Suprapubic skin (tissue), 4 donors: ENCODE measurements around the gene SOX12. TPM values are rescaled to one million over a fixed set of nuclear protein-coding genes. Genes with fewer than 3 reads are reported as not detected.
A peak's percentile ranks its signal among the peaks of the same experiment; 100 is the strongest.

Experiments used
- DNase-seq, 2 donors: peaks; one replicate each; pipeline ENCODE4 v3.0.0-alpha.2; 2019; ENCODE audit warnings: low spot score in 2 of 2
- H3K27ac ChIP-seq: fragments of 200-600 bp; sonication (generic); one replicate; pipeline ENCODE4 v1.5.1; 2019
- H3K27me3 ChIP-seq: fragments of 200-600 bp; sonication (generic); one replicate; pipeline ENCODE4 v1.5.1; 2019
- H3K36me3 ChIP-seq: fragments of 200-600 bp; sonication (generic); one replicate; pipeline ENCODE4 v1.5.1; 2019
- H3K4me1 ChIP-seq: fragments of 200-600 bp; sonication (generic); one replicate; pipeline ENCODE4 v1.5.1; 2019
- H3K4me3 ChIP-seq: fragments of 200-600 bp; sonication (generic); one replicate; pipeline ENCODE4 v1.5.1; 2019; ENCODE audit warnings: mild to moderate bottlenecking
- H3K9me3 ChIP-seq: fragments of 200-600 bp; sonication (generic); one replicate; pipeline ENCODE4 v1.5.1; 2019
- EP300 ChIP-seq: sonication (generic); formaldehyde crosslinking; IDR thresholded peaks from one replicate; pipeline ENCODE4 v1.6.1; 2017; ENCODE audit warnings: antibody characterized with exemption
- POLR2A ChIP-seq, 2 donors: fragments of 450-650 bp; IDR thresholded peaks; one replicate each; pipeline ENCODE4 v1.6.1; 2017; ENCODE audit warnings: antibody characterized with exemption in 2 of 2, mild to moderate bottlenecking in 2 of 2, moderate library complexity in 2 of 2
- POLR2AphosphoS5 ChIP-seq, 3 donors: sonication (generic); formaldehyde crosslinking; IDR thresholded peaks; one replicate each; pipeline ENCODE4 v1.6.1; 2017; ENCODE audit warnings: antibody characterized with exemption in 3 of 3
- WGBS: methylation state at CpG from one replicate; pipeline ENCODE4 v1.1.5; 2018; 5-methylcytosine and 5-hydroxymethylcytosine counted together
- total RNA-seq, 4 donors: library from RNA; depleted of rRNA; stranded (reverse); fragments of >200 nt; gene quantifications; one replicate each; pipeline ENCODE4 v1.1.0, GENCODE V29; 2016
- TF ChIP-seq, protein P1 (sequence below), 2 donors: fragments of 200-600 bp in 1 of 2; fragments of 450-650 bp in 1 of 2; sonication (generic) in 1 of 2; IDR thresholded peaks; one replicate each; pipeline ENCODE4 v1.5.1; 2016 to 2019; ENCODE audit warnings: antibody characterized with exemption in 2 of 2, mild to moderate bottlenecking in 1 of 2, moderate library complexity in 1 of 2

SOX12 gene
- total RNA-seq, 4 donors from 2014 or later = 5.4 to 6.5 (median 5.9) TPM

DNA sequence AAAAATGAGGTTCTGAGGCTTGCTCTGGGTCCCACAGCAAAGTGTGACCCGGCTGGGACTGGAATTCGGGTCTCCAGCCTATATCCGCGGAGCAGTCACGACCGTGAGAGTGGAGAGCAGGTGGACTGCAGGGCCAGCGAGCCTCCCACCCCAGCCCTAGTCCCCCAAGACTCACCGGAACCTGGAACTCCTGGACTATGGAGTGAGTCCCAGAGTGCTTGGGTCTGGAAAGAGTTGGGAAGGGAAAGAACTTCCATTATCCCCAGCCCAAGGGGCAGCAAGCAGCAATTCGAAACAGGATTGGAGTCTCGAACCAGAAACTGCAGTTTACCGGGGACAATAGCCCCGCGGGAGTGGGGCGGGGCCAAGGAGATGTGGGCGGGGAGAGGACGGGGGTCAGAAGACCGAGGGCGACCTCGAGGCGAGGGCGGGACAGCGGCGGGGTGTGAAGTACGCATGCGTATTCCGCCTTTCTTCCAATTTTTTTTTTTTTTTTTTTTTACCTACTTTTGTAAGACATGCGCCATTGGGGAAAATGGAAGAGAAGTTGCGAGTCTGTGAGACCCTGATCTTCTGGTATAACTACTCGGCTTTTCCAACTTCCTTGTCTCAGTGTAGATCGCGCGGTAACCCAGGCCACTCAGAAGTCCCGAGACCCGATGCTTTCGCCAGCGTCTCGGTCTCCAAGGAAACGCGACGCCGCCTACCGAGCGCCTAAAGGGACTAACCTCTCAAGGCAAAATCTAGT is 35.1 kb upstream of the SOX12 start, which contains the start of gene C20orf96:
C20orf96 (minus strand) TSS at position 667 of the 748 bp plus-strand sequence; CDS start at position 527, 140 bp downstream.
- no peaks in the 10 kb centered on the region for H3K9me3 ChIP-seq
- no peak for TF ChIP-seq POLR2A (IDR thresholded peaks at IDR 0.05)
- TF ChIP-seq, protein P1, sequence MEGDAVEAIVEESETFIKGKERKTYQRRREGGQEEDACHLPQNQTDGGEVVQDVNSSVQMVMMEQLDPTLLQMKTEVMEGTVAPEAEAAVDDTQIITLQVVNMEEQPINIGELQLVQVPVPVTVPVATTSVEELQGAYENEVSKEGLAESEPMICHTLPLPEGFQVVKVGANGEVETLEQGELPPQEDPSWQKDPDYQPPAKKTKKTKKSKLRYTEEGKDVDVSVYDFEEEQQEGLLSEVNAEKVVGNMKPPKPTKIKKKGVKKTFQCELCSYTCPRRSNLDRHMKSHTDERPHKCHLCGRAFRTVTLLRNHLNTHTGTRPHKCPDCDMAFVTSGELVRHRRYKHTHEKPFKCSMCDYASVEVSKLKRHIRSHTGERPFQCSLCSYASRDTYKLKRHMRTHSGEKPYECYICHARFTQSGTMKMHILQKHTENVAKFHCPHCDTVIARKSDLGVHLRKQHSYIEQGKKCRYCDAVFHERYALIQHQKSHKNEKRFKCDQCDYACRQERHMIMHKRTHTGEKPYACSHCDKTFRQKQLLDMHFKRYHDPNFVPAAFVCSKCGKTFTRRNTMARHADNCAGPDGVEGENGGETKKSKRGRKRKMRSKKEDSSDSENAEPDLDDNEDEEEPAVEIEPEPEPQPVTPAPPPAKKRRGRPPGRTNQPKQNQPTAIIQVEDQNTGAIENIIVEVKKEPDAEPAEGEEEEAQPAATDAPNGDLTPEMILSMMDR (IDR thresholded peaks at IDR 0.05) = peak in 1 of 2 donors; percentile 31
- no peaks in the 10 kb centered on the region for H3K27me3 ChIP-seq
- H3K27ac ChIP-seq = peak within 1 kb of the TSS; percentile 72
- peaks cover 13% of the 10 kb centered on the region for H3K4me1 ChIP-seq
- under 1% methylated on average over 43 of the region's 43 CpGs for WGBS
- peak within 1 kb of the TSS; percentile 61 for H3K4me3 ChIP-seq
- no peaks in the 10 kb centered on the region for H3K36me3 ChIP-seq
- peak; percentile 94 for DNase-seq

DNA sequence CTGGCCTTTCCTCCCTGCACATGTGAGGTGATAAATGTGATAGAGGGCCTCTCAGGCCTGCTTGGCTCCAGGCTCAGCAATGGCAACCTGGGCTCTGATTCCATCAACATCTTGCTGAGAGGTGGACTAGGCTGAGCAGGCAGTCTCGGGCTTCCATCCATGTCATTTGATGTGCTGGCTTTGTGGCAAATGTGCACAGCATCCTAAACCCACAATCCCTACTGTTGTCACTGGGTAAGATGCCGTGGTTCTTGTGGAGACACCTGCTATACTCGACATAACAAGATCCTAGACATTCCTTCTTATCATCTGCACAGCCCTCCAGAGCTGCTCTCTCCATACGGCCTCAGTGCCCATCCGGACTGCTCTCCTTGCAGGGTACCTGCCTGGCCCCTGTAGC is 30.8 kb upstream of the SOX12 start:
- no peak for DNase-seq
- H3K9me3 ChIP-seq = no peaks in the 10 kb centered on the region
- WGBS = 93% methylated on average over 5 of the region's 5 CpGs
- no peaks in the 10 kb centered on the region for H3K27me3 ChIP-seq
- peaks cover 35% of the 10 kb centered on the region for H3K4me1 ChIP-seq
- H3K36me3 ChIP-seq = no peaks in the 10 kb centered on the region
- no peak for TF ChIP-seq POLR2AphosphoS5 (IDR thresholded peaks at IDR 0.05)
- TF ChIP-seq POLR2A (IDR thresholded peaks at IDR 0.05) = no peak
- TF ChIP-seq, protein P1 (IDR thresholded peaks at IDR 0.05) = no peak
- TF ChIP-seq EP300 = no peak
- no peak overlapping the region for H3K27ac ChIP-seq
- no peak overlapping the region for H3K4me3 ChIP-seq

DNA sequence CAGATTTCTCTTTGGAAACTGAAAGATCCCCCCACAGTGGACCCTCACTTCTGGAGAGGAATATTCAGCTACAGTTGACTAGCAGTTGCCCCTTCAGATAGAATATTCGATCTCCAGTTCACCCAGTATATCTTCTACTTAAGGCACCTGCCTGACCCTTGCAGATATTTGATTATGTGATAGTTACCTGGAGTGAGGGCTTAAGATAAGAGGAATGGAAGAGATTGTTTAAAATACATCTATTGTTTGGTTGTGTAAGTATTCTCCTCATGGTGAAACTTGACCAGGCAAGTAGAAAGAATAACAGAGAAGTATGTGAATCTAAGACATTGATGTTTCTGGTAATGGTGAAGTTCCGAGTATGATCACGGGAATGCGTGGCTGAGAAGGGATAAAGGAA is 29.5 kb upstream of the SOX12 start:
- Histone ChIP-seq H3K4me1 (peaks cover 39% of the 10 kb centered on the region), H3K36me3 (no peaks in the 10 kb centered on the region), H3K27ac (no peak overlapping the region), H3K4me3 (no peak overlapping the region), H3K27me3 (no peaks in the 10 kb centered on the region), H3K9me3 (no peaks in the 10 kb centered on the region)
- TF ChIP-seq POLR2A (IDR thresholded peaks at IDR 0.05) = no peak
- TF ChIP-seq POLR2AphosphoS5 (IDR thresholded peaks at IDR 0.05) = no peak
- TF ChIP-seq, protein P1 (IDR thresholded peaks at IDR 0.05) = no peak
- no peak for TF ChIP-seq EP300
- DNase-seq = no peak
- WGBS = 78% methylated on average over 4 of the region's 4 CpGs

DNA sequence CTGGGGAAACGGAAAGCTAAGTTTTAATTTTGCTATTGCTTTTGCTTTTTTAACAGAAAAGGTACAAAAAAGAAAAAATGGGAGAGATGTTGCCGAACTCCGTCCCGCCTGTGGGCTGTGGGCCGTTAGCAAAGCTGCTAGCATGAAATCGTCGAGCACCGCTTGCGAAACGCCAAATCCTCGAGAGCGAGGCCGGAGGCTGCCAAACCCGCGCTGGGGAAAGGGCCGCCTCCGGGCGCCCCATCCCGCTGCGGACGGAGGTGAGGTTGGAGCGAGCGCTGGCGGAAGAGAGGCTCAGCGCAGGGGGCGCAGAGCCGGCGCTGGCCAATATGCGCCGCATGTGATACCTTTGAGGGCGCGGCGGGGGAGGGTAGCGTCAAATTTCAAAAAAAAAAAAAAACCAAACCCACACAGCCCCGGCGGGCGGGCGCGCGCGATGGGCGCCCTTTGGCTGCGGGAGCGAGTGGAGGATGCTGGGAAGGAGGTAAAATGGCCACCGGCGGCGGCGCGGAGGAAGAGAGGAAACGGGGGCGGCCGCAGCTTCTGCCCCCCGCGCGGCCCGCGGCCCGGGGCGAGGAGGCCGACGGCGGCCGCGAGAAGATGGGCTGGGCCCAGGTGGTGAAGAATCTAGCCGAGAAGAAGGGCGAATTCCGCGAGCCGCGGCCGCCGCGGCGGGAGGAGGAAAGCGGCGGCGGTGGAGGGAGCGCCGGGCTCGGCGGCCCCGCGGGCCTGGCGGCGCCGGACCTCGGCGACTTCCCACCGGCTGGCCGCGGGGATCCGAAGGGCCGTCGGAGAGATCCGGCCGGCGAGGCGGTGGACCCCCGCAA is 28.0 kb upstream of the SOX12 start, which contains the start of gene ZCCHC3:
ZCCHC3 (plus strand) TSS at position 473 of the 827 bp plus-strand sequence; CDS start at position 490, 17 bp downstream.
- DNase-seq = peak; percentile 93
- Histone ChIP-seq H3K27me3 (no peaks in the 10 kb centered on the region), H3K4me1 (peaks cover 42% of the 10 kb centered on the region), H3K4me3 (peak within 1 kb of the TSS; percentile 73), H3K36me3 (no peaks in the 10 kb centered on the region), H3K27ac (peak within 1 kb of the TSS; percentile 98), H3K9me3 (no peaks in the 10 kb centered on the region)
- no peak for TF ChIP-seq EP300
- peak in 2 of 3 donors; percentile 45 to 66 for TF ChIP-seq POLR2AphosphoS5 (IDR thresholded peaks at IDR 0.05)
- TF ChIP-seq POLR2A (IDR thresholded peaks at IDR 0.05) = peak in 1 of 2 donors; percentile 58
- under 1% methylated on average over 65 of the region's 99 CpGs for WGBS

DNA sequence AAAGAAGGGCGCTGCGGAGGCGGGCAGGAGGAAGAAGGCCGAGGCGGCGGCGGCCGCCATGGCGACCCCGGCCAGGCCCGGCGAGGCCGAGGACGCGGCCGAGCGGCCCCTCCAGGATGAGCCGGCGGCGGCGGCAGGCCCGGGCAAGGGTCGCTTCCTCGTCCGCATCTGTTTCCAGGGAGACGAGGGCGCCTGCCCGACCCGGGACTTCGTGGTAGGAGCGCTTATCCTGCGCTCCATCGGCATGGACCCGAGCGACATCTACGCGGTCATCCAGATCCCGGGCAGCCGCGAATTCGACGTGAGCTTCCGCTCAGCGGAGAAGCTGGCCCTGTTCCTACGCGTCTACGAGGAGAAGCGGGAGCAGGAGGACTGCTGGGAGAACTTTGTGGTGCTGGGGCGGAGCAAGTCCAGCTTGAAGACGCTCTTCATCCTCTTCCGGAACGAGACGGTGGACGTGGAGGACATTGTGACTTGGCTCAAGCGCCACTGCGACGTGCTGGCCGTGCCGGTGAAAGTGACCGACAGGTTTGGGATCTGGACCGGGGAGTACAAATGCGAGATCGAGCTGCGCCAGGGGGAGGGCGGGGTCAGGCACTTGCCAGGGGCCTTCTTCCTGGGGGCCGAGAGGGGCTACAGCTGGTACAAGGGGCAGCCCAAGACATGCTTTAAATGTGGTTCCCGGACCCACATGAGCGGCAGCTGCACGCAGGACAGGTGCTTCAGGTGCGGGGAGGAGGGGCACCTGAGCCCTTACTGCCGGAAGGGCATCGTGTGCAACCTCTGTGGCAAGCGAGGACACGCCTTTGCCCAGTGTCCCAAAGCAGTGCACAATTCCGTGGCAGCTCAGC is 27.2 kb upstream of the SOX12 start:
- 0% methylated on average over 26 of the region's 75 CpGs for WGBS
- Histone ChIP-seq H3K4me3 (peak overlapping the region; percentile 73), H3K9me3 (no peaks in the 10 kb centered on the region), H3K4me1 (peaks cover 42% of the 10 kb centered on the region), H3K36me3 (no peaks in the 10 kb centered on the region), H3K27ac (peak overlapping the region; percentile 98), H3K27me3 (no peaks in the 10 kb centered on the region)
- TF ChIP-seq POLR2AphosphoS5 (IDR thresholded peaks at IDR 0.05) = peak in 1 of 3 donors; percentile 10
- peak in 1 of 2 donors; percentile 31 for TF ChIP-seq POLR2A (IDR thresholded peaks at IDR 0.05)
- TF ChIP-seq EP300 = no peak
- peak; percentile 81 to 88 for DNase-seq
